Esophagus (tissue), 2 donors: ENCODE data around the gene ITIH6. TPM values are rescaled to one million over a fixed set of nuclear protein-coding genes. Genes with fewer than 3 reads are reported as not detected.
"Not testable (repeated sequence)": the region's sequence is repeated elsewhere in the genome, so short reads cannot be mapped to it uniquely, and the experiment has no call there.

Source experiments
- H3K27ac ChIP-seq, 2 donors: one replicate each; pipeline ENCODE4 v1.5.1; 2013; ENCODE audit warnings: low read depth in 2 of 2, mild to moderate bottlenecking in 2 of 2, inconsistent platforms in 1 of 2, low read length in 1 of 2, moderate library complexity in 1 of 2
- H3K27me3 ChIP-seq, 2 donors: one replicate each; pipeline ENCODE4 v1.6.1; 2013; ENCODE audit warnings: low read length in 2 of 2, control low read depth in 1 of 2, mild to moderate bottlenecking in 1 of 2; ENCODE audit not compliant: insufficient read depth in 2 of 2, control insufficient read depth in 1 of 2
- H3K36me3 ChIP-seq, 2 donors: one replicate each; pipeline ENCODE4 v1.6.1; 2013; ENCODE audit warnings: low read length in 1 of 2; ENCODE audit not compliant: control insufficient read depth in 2 of 2, insufficient read depth in 2 of 2
- H3K4me1 ChIP-seq, 2 donors: one replicate each; pipeline ENCODE4 v1.6.1; 2013; ENCODE audit warnings: low read length in 1 of 2; ENCODE audit not compliant: control insufficient read depth in 2 of 2, insufficient read depth in 2 of 2
- H3K4me3 ChIP-seq, 2 donors: one replicate each; pipeline ENCODE4 v1.5.1; 2013; ENCODE audit warnings: low read length in 2 of 2, mild to moderate bottlenecking in 2 of 2, low read depth in 1 of 2, moderate library complexity in 1 of 2
- H3K9me3 ChIP-seq, 2 donors: one replicate each; pipeline ENCODE4 v1.6.1; 2013; ENCODE audit warnings: mild to moderate bottlenecking in 2 of 2, low read depth in 1 of 2, low read length in 1 of 2, moderate library complexity in 1 of 2; ENCODE audit not compliant: control insufficient read depth in 2 of 2, insufficient read depth in 1 of 2
- WGBS, 2 donors: extraction: QIAGEN DNeasy Blood & Tissue Kit; methylation state at CpG; one replicate each; pipeline ENCODE4 v1.1.7; 2013; 5-methylcytosine and 5-hydroxymethylcytosine counted together
- polyA plus RNA-seq, 2 donors: library from polyadenylated mRNA; stranded (reverse); fragments of 200-250 nt; gene quantifications; one replicate each; pipeline ENCODE4 v1.2.3, GENCODE V29; 2013
- donor health status: healthy with polysubstance abuse.
- donor health status: Bipolar disorder and iron deficiency.

ITIH6 gene
- polyA plus RNA-seq, 2 donors: not detected

- H3K36me3 ChIP-seq: no peaks in the 10 kb centered on the region
- no peaks in the 10 kb centered on the region for H3K27me3 ChIP-seq
- no peaks in the 10 kb centered on the region for H3K9me3 ChIP-seq
- no peak overlapping the region for H3K4me3 ChIP-seq
- WGBS, 2 donors: 45 to 49% methylated on average over 2 of the region's 2 CpGs
- H3K4me1 ChIP-seq: no peaks in the 10 kb centered on the region
- no peak overlapping the region for H3K27ac ChIP-seq
These were observed 52.4 kb downstream of the ITIH6 start for GRCh38 chrX:54745676-54746075.

GRCh38 chrX:54738567-54738966 is 59.5 kb downstream of the ITIH6 start:
- not testable (repeated sequence) for H3K36me3 ChIP-seq, H3K27me3 ChIP-seq, H3K27ac ChIP-seq, H3K4me3 ChIP-seq, H3K9me3 ChIP-seq, H3K4me1 ChIP-seq
- WGBS, 2 donors: 67 to 69% methylated on average over 6 of the region's 6 CpGs

- WGBS, 2 donors: 95 to 98% methylated on average over 31 to 36 of the region's 36 CpGs
- not testable (repeated sequence) for H3K4me1 ChIP-seq, H3K27me3 ChIP-seq
These were observed 61.6 kb downstream of the ITIH6 start for GRCh38 chrX:54736298-54736942.

GRCh38 chrX:54721424-54721823 is 76.6 kb downstream of the ITIH6 start:
- peaks cover 0 to 2% of the 10 kb centered on the region in 2 donors for H3K27me3 ChIP-seq

More at GRCh38 chrX:54736298-54736942, 61.6 kb downstream of the ITIH6 start:
- not testable (repeated sequence) for H3K4me3 ChIP-seq, H3K36me3 ChIP-seq, H3K27ac ChIP-seq, H3K9me3 ChIP-seq

GRCh38 chrX:54715621-54716020 is 82.4 kb downstream of the ITIH6 start:
- Histone ChIP-seq H3K27ac (peak overlapping the region in 1 of 2 donors; percentile 24), H3K36me3 (no peaks in the 10 kb centered on the region), H3K9me3 (no peaks in the 10 kb centered on the region), H3K4me1 (no peaks in the 10 kb centered on the region), H3K27me3 (peaks cover 0 to 3% of the 10 kb centered on the region in 2 donors), H3K4me3 (no peak overlapping the region)
- 44 to 60% methylated on average over 1 of the region's 1 CpG for WGBS, 2 donors

More at GRCh38 chrX:54721424-54721823, 76.6 kb downstream of the ITIH6 start:
- Histone ChIP-seq H3K27ac (no peak overlapping the region), H3K4me1 (no peaks in the 10 kb centered on the region), H3K36me3 (no peaks in the 10 kb centered on the region), H3K9me3 (no peaks in the 10 kb centered on the region), H3K4me3 (no peak overlapping the region)
- 60 to 61% methylated on average over 4 of the region's 4 CpGs for WGBS, 2 donors

- Histone ChIP-seq H3K4me1 (no peaks in the 10 kb centered on the region), H3K36me3 (no peaks in the 10 kb centered on the region), H3K27me3 (peaks cover 0 to 3% of the 10 kb centered on the region in 2 donors), H3K9me3 (no peaks in the 10 kb centered on the region), H3K27ac (no peak overlapping the region), H3K4me3 (no peak overlapping the region)
These were observed 83.6 kb downstream of the ITIH6 start for GRCh38 chrX:54714424-54714823.

GRCh38 chrX:54711735-54712134 is 86.3 kb downstream of the ITIH6 start:
- no peaks in the 10 kb centered on the region for H3K9me3 ChIP-seq
- 93 to 96% methylated on average over 14 of the region's 14 CpGs for WGBS, 2 donors

GRCh38 chrX:54710920-54711319 is 87.1 kb downstream of the ITIH6 start:
- H3K4me1 ChIP-seq: no peaks in the 10 kb centered on the region
- H3K27me3 ChIP-seq: peaks cover 0 to 3% of the 10 kb centered on the region in 2 donors
- no peaks in the 10 kb centered on the region for H3K9me3 ChIP-seq
- 14 to 37% methylated on average over 1 of the region's 1 CpG for WGBS, 2 donors
- H3K27ac ChIP-seq: no peak overlapping the region
- H3K36me3 ChIP-seq: no peaks in the 10 kb centered on the region
- H3K4me3 ChIP-seq: no peak overlapping the region

More at GRCh38 chrX:54711735-54712134, 86.3 kb downstream of the ITIH6 start:
- Histone ChIP-seq H3K27ac (no peak overlapping the region), H3K27me3 (peaks cover 0 to 3% of the 10 kb centered on the region in 2 donors), H3K4me3 (no peak overlapping the region), H3K36me3 (no peaks in the 10 kb centered on the region), H3K4me1 (no peaks in the 10 kb centered on the region)

- peaks cover 0 to 3% of the 10 kb centered on the region in 2 donors for H3K27me3 ChIP-seq
- 33 to 42% methylated on average over 2 of the region's 2 CpGs for WGBS, 2 donors
- H3K4me1 ChIP-seq: no peaks in the 10 kb centered on the region
- no peaks in the 10 kb centered on the region for H3K9me3 ChIP-seq
- H3K36me3 ChIP-seq: no peaks in the 10 kb centered on the region
- no peak overlapping the region for H3K4me3 ChIP-seq
- no peak overlapping the region for H3K27ac ChIP-seq
These were observed 89.7 kb downstream of the ITIH6 start for GRCh38 chrX:54708404-54708803.
